NCI-H748 treated with DMSO at 0.1 percent for 48 hours (cell line): ENCODE data around the gene CEMIP.

ENCODE experiments used
- DNase-seq: peaks from one replicate; lab custom pipeline; 2025; lab: John Stamatoyannopoulos, UW

The CEMIP gene

DNA sequence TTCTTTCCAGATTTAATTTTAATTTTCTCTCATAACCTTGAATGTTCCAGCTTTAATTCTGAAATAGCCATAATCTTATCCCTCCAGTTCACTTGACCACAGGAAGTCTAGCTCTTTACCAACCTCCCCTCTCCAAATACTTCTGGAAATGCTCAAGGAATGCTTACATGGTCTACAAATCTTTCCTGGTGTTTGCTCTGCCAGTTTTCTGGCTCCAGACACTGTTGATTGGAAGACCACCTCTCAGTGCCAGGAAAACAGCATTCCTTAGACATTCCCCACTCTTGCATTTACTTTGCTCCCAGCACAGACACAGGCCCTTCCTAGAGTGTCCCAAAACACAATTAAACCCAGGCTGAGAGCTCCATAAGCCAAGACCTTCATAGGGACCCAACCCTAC, 111.8 kb downstream of the CEMIP start:
- no peak for DNase-seq

DNA sequence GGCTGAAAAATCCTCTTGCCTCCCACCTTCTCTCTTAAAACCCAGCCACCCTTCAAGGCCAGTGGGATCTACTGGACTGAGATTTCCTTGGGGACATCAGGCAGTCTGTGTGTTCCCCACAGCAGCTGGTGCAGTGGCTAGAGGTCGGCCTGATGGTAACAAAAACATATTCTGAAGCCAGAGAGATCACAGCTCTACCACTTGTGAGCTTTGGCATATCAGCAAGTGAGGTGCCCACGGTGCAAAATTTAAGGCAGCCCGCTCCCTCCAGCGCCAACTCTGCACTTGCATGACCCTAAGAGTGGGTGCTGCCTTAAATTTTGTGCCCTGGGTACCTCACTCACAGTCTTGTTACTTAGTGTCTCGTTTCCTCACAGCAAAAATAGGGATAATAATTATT, 113.2 kb downstream of the CEMIP start:
- no peak for DNase-seq

DNA sequence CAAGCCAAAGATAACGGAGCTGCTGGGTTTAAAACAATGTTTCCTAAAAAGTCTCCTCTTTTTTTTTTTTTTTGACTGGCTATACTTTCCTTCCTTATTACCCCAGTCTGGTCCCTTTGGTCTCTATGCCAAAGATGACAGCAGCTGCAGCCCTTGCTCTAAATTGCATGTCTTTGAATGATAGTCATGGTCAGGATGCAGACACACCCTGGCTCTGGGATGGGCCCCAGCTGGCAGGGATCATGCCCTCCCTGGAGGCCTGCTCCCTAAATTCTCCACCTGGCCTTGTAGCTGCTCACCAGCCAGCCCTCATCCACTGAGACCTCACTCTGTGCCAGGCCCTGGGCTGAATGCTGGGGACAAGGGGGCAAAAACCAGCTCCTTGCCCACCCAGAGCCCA, 114.6 kb downstream of the CEMIP start:
- no peak for DNase-seq

DNA sequence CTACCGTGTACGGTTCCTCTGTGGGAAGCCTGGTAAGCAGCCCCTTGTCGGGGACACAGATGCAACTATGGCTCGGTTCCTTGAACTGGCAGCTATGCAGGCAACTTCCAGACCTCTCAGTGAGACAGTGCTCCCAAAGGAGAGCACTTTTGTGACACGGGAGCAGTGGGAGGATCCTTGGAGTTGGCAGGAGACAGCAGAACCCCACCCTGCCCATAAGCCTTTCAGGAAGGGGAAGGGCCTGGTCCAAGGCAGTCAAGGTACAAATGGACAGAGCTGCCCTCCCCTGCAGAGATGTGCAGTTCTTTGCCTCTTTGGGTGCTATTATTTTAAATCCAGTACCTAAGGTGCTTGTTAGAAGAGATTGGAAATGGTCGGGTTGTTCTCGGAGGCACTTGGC, 115.9 kb downstream of the CEMIP start:
- no peak for DNase-seq

DNA sequence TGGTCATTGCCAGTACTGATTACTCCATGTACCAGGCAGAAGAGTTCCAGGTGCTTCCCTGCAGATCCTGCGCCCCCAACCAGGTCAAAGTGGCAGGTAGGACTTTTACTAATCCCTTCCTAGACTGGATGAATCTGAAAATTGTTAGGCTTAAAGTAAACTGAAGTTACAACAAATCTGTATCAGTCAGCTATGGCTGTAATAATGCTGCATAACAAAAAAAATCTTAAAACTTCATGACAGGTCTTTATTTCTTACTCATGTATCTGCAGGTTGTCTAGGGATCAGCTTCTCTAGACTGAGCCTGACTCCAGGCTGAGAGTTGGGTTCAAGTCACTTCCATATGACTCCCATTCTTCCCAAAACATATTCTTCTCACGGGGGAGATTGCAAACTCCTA, 116.8 kb downstream of the CEMIP start:
- DNase-seq = no peak

DNA sequence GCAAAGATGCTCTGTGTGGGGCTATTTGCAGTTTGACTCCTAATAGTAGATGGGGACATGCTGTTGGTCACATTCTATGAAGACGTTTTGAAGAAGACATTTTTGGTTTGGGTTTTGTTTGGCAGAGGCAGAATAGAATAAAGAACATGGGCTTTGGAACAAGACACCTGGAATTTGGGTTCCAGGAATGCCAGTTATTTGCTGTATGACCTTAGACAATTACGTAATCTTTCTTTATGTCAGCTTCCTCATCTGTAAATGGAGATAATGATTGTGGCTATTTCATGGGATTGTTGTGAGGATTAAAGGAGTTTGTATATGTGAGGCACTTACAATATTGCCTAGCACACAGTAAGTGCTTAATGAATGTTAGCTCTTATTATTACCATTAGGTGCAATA, 118.9 kb downstream of the CEMIP start:
- DNase-seq = no peak

DNA sequence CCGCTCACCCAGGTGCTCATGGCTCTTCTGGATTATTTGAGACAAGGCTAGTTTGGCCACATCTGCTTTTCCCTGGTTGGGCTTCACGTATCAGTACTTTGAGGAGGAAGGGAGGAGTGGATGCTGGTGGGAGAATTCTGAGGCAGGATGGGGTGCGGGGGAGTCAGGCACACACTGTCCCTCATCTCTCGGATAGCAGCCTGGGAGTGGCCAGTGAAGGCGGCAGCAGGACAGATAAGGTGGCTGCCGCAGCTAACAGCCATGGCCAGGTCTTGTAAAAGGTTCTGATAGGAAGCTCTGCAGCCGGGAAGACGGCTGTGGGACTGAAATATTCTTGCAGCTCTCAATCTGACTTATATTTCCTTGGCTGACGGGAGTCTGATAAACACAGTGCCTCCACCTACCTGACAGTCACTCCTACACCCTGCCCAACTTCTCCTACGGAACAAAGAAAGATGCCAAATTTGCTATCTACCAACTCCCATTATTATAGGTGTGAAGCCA, 123.2 kb downstream of the CEMIP start:
- DNase-seq = no peak

DNA sequence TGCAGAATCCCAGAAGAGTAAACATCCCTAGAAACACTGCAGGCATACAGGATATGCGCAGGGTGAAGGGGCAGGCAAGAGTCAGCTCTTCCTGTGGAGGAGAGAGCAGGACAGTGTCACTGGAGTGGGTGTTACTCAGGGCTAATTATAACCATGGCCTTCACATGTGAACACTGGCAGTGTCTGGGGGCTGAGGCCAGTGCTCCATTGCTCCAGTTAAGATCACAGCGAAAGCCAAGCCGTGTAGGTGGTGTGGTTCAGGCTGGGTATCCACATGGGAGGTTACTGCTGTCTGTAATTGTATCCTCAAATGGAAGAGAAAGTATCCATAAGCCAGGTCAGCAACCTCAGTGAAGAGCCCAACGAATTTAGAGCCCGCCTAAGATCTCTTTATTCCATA, 125.8 kb downstream of the CEMIP start:
- no peak for DNase-seq

DNA sequence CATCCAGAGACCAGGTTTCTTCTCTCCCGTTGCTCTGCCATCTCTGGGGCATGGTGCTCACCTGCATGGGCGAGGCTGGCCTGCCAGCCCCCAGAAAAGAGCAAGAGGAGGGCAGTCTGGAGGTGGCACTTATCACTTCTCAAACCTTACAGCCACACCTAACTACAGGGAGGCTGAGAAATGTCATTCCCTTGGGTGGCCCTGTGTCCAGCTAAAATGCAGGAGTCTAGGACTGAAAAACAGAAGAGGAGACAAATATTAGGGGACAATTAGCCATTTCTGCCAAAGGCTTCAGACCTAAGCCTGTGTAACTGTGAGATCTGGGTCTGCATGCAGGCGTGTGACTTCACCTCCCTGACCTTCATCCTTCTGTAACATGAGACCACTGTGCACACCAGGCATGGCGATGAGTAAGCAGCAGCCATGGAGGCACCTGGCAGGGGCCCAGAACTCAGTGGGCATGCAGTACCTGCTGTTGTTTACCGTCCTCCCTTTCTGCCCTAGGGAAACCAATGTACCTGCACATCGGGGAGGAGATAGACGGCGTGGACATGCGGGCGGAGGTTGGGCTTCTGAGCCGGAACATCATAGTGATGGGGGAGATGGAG, 127.1 kb downstream of the CEMIP start:
- peak; percentile 85 for DNase-seq

DNA sequence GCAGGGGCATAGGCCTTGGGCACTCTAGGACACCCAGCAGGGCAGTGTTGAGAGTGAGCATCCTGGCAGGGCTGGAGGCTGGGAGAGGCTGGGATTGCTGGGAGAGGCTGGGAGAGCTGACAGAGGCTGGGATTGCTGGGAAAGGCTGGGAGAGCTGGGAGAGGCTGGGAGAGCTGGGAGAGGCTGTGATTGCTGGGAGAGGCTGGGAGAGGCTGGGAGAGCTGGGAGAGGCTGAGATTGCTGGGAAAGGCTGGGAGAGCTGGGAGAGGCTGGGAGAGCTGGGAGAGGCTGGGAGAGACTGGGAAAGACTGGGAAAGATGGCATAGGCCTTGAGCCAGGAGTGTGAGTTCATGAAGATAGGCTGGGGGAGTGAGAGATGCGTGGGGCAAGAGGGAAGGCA, 132.7 kb downstream of the CEMIP start:
- DNase-seq = no peak

DNA sequence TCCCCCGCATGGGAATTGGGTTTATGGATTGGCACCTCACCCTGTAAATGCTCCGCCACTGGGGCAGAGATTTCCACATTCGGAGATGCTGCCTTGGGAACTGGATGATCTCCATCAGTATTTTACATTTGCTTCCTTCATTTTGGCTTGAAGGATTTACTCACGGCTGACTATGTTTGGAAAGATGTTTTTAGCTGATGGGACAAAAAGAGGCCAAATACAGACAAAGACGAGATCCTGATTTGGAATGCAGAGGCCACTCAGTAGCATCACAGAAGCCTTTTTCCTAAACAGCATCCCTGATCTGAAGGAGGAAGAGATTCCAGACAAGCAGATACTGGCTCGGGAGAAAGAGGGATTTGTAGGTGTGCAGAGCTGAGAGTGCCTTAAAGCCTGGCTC, 133.5 kb downstream of the CEMIP start:
- no peak for DNase-seq

DNA sequence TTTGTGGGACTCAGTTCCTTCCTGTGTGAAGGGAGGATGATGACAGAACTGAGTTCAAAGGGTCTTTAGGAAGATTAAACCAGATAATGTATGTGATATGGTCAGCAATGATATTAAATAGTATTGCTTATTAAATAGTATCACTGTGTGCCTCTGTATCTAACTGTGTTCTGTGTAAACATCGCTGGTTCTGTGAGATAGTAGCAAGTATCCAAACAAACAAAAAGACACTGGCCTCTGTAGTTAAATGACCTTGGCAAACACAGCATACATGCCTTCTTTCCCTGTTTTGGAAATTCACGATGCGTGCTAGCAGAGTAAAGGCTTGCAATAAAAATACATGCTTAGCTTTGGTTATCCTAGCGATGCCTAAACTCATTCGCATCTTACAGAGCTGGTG, 134.4 kb downstream of the CEMIP start:
- no peak for DNase-seq

DNA sequence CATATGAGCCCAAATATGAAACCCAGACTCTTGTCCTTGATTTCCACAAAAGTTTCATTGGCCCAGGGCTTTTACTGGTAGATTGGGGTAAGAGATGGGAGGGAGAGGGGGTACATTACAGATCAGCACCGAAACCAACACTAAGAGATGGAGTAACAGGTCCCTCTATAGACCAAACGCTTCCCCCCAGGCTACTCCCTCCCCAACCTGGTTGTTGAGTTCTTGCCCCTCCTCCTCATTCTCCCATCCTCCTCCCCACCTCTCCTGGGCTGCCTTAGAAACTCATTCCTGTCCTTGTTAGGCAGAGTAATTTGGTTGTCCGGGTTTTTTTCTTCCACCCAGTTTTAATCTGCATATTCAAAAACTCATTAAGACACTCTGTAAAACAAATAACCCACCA, 136.3 kb downstream of the CEMIP start:
- DNase-seq = no peak

DNA sequence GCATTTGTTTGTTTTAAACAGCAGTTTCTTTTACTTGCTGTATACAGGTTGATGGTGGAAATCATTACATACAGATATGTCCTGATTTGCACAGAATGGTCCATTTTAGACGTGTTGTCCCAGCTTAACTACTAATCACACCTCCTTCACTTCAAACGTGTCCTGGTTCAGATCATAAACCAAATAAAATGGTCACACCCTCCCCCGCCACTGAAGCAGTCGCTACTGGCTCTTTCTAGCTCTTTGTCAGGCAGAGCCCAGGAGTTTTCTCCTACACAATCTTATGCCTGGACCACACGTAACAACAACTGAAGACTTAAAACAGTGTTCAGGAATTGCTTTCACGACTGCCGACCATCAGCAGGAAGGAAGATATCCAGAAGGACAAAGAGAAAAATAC, 136.9 kb downstream of the CEMIP start:
- no peak for DNase-seq

DNA sequence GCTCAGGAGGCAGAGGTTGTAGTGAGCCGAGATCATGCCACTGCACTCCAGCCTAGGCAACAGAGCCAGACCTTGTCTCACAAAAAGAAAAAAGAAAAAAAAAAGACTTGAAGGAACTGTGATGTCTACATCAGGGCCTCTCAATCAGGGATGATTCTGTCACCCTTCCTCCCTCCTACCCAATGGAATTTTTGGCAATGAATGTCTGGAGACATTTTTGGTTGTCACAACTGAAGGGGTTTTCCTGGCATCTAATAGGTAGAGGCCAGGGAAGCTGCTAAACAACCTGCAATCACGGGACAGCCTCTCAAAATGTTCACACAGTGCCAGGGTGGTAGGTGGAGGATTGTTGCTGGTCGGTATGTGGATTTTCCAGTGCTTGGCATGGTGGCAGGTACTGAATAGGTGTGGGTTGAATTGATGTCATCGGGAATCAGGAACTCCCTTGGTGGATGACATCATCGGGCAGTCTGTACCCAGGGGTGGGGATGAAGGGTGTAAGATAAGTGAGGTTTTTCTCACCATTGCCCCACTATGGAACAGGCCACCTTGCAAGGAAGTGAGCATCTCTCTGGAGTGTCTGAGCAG, 139.1 kb downstream of the CEMIP start:
- no peak for DNase-seq

DNA sequence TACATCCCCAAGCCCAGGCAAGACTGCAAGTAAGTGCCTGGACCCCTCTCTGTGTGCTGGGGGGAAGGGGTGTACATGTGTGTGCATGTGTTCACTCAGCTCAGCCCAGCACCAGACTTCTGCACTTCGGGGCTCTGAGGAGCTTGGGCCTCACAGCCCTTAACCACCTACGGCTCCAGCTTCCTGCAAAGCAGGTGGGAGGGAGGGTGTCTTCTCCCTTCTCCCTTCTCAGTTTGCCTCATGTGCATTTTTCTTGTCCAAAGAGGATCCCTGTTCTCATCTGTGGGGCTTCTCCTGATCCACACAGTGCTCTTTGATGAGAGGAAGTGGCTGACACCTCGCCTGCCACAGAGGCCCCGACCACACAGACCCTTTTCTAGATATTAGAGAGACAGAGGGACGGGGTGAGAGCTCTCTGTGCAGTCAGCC, 141.1 kb downstream of the CEMIP start:
- DNase-seq = no peak

DNA sequence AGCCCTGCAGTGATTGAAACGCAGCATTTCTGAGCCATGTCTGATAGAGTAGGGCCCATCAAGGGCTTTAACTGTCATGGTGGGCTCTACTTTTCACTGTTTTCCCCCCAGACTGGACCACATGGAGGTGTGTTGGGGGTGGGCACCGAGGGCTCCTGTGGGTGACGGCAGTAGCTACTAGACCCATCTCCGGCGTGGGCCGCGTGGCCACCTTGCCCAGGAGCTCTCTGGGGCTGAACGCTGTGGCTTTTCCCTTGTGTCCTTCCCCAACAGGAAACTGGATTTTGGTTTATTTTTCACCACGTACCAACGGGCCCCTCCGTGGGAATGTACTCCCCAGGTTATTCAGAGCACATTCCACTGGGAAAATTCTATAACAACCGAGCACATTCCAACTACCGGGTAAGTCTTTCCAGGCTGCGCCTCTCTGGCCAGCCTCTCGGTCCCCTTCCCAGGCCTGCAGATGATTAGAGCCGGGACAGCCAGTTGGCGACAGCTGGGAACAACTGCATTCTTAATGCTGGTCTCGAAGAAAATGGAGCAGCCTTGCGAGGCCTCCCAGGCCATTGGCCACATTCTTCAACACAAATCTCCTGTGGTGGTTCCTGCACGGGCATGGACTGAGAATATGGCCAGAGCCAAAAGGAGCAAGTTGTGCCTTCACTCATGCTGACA, 142.7 kb downstream of the CEMIP start:
- no peak for DNase-seq

DNA sequence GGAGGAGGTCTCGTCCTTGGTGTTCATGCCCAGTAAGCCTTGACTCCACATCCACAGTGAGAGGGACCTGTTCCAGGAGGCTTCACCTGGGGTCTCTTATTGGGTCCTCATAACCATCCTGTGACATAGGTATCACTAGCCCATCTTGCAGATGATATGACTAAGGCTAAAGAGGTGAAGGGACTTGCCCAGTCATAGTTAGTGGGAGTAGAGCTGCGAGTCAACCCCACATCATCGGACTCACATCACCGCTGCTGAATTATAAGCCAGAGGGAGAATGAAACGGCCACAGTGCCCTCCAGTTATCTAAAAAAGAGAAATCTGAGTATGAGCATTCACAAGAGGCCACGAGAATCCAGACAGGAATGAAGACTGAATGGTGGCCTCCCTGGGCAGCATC, 144.5 kb downstream of the CEMIP start:
- no peak for DNase-seq

DNA sequence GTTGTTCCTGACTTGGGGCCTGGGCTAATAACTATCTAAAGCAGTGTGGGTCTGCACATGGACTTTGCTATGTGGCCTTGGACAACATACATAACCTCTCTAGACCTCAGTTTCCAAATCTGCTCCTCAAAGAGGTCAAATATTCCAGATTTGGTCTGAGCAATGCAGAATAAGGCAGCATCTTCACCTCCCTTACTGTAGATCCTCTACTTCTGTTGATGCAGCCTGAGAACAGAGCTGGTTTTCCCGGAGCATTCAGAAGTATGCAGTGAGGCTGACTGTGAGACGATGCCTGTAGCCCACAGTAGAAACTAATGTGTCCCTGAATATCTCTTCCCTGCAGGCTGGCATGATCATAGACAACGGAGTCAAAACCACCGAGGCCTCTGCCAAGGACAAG, 145.1 kb downstream of the CEMIP start:
- DNase-seq = no peak

DNA sequence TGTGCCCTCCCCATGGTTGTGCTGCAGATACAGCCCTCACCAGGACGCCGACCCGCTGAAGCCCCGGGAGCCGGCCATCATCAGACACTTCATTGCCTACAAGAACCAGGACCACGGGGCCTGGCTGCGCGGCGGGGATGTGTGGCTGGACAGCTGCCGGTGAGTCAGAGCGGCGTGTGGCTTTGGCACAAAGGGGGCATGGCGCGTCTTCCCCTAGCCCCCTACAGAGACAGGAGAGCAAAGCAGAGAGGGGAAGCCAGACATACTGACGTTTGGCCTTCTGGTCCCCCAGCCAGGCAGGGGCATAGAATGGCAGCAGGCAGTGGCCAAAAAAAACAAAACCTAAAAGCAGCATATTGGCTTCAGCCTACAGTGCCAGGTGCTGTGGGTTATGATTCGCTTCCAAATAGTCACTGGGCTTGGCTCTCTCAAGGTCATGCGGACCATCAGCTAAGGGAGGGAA, 146.5 kb downstream of the CEMIP start:
- DNase-seq = no peak

DNA sequence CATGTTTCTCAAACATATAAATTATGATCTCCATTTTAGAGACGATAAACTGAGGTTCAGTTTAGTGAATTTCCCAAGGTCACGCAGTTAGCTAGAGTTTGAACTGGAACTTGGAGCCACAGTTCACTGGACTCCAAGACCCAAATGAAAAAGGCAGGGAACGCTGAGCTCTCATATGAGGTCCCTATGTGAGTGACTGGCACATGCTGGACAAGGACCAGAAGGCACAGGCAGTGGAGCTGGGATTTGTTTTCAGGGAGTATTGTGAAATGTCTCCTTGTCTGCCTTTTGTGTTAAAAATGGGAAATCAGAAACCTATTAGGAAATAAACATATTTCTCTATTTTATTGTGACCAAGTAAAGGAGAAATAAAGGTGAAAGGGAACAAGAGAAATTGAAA, 147.0 kb downstream of the CEMIP start:
- no peak for DNase-seq

DNA sequence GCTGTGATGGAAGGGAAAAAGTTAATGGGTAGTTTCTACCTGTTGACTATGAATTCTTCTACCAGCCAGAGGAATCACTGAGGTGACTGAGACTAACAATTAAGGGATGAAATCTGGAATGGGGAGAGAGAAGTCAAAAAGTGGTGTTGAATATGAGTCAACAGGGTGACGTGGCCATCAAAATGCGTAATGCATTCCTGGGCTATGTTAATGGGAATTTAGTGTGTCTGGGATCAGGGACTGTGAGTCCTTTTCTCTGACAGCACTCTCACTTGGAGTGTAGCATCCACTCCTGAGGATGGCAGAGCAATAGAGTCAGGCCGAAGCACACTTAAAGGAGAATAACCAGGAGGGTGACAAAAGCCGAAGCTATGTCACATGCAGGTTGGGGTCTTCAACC, 150.1 kb downstream of the CEMIP start:
- DNase-seq = no peak

DNA sequence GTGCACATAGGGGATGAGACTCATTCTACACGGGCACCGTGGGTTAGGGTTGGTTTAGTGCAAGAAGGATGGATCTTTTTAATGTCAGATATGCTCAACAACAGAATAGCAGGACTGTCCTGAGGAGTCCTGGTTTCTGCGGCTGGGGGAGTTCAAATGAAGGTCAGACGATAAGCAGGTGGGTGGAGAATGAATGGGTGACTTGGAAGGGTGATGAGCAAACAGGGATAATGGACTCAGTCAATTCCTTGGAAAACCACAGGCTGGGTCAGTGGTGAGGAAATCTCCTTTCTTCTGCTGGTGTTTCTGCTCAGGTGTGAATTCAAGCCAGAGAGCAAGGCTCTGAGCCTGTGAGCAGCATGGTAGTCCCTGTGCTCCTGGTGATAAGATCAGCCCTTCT, 150.5 kb downstream of the CEMIP start:
- no peak for DNase-seq

DNA sequence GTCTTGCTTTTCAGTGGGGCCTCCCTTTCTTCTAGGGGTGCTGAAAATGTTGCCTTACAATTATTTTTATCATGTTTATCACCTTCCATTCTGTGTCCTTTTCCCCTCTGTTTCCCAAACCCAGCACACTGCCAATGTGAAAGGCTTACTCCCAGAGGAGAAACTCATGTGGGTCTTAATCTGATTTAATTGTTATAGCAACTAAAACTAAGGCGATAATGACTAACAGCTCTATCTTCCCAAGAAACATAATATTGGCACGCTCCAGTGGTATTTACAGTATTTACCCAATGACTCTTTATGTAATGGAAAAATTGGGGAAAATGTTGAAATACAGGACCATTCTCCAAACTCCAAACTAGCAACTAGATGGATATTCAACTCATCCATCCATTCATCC, 152.0 kb downstream of the CEMIP start:
- DNase-seq = no peak
